ENCODE data around the gene CASS4.

GRCh38 chr20:56427797-56428196 is 15.7 kb downstream of the CASS4 start:
- TF ChIP-seq, protein P1, sequence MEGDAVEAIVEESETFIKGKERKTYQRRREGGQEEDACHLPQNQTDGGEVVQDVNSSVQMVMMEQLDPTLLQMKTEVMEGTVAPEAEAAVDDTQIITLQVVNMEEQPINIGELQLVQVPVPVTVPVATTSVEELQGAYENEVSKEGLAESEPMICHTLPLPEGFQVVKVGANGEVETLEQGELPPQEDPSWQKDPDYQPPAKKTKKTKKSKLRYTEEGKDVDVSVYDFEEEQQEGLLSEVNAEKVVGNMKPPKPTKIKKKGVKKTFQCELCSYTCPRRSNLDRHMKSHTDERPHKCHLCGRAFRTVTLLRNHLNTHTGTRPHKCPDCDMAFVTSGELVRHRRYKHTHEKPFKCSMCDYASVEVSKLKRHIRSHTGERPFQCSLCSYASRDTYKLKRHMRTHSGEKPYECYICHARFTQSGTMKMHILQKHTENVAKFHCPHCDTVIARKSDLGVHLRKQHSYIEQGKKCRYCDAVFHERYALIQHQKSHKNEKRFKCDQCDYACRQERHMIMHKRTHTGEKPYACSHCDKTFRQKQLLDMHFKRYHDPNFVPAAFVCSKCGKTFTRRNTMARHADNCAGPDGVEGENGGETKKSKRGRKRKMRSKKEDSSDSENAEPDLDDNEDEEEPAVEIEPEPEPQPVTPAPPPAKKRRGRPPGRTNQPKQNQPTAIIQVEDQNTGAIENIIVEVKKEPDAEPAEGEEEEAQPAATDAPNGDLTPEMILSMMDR (IDR thresholded peaks at IDR 0.05; ENCODE audit: low read depth, low read length, missing input control) = no peak
- TF ChIP-seq MAX (IDR thresholded peaks at IDR 0.05) (no peak), FOXA2 (IDR thresholded peaks at IDR 0.05) (no peak)
